ENCODE results near the gene IL23R.
"Not testable (repeated sequence)": the region's sequence is repeated elsewhere in the genome, so short reads cannot be mapped to it uniquely, and the experiment has no call there.

The IL23R gene

DNA sequence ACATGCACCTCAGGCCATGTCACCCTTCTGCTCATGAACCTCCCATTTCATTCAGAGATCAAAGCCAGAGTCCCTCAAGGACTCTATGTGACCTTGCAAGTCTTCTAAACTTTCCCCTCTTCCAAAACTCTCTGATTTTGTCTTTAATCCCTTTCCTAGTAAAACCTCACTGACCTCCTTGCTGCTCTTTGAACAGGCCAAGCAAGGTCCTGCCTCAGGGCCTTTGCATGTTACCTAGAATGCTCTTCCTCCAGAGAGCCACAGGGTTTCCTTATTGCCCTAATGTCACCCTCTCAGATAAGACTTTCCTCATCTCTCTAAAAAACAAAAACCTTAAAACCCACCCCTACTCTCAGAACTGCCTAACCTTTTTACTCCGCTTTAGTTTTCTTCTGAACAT, 26.6 kb downstream of the IL23R start:
- no peak for DNase-seq (ENCODE audit: low spot score)

DNA sequence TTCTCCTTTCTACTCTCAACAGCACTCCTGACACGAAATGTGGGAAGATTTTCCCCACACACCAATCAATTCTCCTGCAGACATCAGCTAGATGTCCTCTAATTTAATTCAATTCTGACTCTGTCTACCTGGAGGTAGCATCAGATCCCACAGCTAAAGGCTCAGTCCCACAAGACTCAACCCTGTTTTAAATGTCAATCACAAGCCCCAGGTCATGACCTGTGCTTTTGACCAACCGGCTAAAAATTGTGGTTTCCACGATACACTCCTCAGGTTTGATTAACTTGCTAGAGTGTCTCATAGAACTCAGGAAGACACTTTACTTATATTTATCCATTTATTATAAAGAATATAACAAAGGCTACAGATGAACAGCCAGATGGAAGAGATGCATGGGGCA, 27.4 kb downstream of the IL23R start:
- DNase-seq (ENCODE audit: low spot score): no peak

DNA sequence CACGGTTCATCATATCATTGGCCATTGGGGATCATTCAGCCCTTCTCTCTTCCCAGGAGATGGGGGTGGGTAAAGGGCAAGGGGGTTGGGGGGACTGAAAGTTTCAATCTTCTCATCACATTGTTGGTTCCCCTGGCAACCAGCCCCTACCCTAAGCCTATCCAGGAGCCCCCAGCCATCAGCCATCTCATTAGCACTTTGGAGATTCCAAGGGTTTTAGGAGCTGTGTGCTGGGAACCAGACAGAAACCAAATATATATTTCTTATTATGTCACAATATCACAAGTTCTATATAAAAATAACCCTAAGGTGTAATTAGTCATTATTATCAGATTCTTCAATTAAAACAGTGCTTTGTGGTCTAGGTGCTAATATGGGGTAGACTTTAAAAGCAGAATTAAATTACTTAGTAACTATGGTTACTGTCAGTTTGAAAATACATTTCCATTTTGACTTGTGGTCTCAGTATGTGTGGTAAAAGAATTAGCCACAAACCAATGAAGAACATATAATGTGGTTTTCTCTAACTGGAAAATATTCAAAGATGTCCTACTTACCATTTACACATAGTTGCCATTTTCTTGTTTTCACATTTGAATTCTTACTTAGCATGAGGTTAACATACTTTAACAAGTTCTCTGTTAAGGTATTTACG, 28.1 kb downstream of the IL23R start:
- peak; percentile 63 for DNase-seq (ENCODE audit: low spot score)

DNA sequence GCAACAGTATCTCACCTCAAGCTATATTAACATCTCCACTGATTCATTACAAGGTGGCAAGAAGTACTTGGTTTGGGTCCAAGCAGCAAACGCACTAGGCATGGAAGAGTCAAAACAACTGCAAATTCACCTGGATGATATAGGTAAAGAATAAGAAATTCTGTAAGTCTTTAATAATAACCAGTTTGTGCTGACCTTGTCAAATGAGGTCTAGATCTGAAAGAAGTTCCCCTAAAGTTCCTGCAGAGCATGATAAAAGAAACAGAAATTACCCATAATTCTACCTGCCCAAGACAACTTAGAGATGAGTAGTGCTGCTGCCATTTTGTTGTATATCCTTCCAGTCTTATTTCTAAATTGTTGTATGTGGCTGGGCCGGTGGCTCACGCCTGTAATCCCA, 34.5 kb downstream of the IL23R start:
- no peak for DNase-seq (ENCODE audit: low spot score)

DNA sequence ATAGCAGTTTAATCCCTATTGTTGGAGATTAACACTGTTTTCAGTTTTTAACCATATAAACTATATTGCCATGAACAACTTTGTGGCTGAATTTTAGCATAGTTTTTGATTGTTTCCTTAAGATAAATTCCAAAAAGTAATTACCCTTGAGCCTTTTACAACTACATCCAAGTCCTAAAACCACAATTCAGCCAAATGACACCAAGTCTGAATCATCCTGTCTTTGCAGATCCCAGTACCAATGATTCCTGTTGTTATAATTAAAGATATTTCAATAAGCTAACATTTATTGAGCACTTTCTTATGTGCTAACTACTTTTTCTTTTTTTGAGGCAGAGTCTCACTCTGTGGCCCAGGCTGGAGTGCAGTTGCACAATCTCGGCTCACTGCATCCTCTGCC, 35.6 kb downstream of the IL23R start:
- no peak for DNase-seq (ENCODE audit: low spot score)

DNA sequence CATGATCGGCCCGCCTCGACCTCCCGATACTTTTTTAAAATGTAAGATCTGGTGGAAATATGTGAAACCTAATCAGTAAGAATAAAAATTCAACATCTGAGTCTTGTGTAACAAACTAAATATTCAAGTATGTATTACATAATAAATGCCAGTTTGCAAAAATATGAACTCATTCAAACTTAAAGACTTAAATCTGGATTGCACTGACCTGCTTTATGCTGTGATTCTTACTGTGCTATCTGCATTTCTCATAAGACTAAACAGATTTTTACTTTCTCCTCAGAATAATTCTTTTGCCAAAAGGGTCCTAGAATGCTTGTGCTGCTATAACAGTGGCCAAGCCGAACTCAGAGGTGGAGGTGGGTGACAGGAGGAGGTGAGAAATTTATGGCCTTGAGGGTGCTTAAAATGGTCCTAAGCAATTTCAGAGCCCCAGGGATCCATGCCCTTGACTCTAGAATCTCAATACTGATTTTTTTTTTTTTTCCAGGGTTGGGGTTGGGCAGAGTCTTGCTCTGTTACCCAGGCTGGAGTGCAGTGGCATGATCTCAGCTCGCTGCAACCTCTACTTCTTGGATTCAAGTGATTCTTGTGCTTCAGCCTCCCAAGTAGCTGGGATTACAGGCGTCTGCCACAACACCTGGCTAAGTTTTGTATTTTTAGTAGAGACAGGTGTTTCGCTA, 38.2 kb downstream of the IL23R start:
- no peak for DNase-seq (ENCODE audit: low spot score)

GRCh38 chr1:67207398-67207797, 41.1 kb downstream of the IL23R start:
- not testable (repeated sequence) for DNase-seq (ENCODE audit: low spot score)

GRCh38 chr1:67208217-67208616, 42.0 kb downstream of the IL23R start:
- DNase-seq (ENCODE audit: low spot score): no peak

GRCh38 chr1:67209521-67209920, 43.3 kb downstream of the IL23R start:
- DNase-seq (ENCODE audit: low spot score): no peak

GRCh38 chr1:67211589-67212563, 45.6 kb downstream of the IL23R start:
- peak; percentile 63 for DNase-seq (ENCODE audit: low spot score)

DNA sequence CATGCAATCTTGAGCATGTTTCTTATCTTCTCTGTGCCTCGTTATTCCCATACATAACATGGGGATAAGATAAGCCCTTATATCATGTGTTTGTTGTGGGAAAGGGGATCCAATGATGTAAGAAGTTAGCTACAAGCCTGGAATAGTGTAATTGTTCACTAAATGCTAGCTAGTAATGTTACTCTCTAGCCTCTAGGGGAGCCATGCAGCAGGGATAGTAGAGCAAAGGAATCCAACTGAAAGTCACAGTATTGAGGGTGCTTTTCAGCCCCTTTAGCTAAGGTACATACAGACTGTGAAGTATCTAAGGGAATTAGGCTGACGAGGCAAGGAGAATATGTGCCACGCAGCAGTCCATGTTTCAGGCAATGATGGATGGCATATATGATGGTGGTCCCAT, 46.9 kb downstream of the IL23R start:
- DNase-seq (ENCODE audit: low spot score): no peak

DNA sequence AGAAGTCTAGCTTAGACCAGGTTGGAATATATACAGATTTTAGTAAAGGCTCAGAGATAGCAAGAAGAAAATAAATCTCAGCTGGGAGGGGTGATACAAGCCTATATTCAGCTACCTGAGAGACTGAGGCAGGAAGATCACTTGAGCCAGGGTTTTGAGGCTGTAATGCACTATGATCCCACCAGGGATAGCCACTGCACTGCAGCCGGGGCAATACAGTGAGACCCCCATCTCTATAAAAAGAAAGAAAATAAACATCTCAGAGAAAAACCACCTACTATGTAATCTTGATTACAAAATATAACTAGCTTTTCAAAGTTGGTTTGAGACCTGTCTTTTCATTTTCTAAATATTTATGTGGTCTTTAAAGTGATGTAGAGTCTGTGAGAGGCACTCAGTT, 47.7 kb downstream of the IL23R start:
- no peak for DNase-seq (ENCODE audit: low spot score)

GRCh38 chr1:67214420-67215174, 48.3 kb downstream of the IL23R start:
- peak; percentile 39 for DNase-seq (ENCODE audit: low spot score)

DNA sequence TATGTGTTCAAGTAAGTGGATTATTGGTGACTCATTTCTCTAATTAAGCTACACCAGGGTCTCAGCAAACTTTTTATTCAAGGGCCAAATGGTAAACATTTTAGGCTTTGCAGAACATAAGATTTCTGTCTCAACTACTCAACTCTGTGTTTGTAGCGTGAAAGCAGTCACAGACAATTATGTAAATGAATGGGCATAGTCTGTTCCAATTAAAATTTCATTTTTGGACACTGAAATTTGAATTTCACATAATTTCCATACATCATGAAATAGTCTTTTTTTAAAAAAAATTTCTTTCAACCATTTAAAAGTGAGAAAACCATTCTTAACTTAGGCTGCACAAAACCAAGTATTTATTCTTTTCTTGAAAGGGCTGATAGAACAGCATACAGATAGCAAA, 50.1 kb downstream of the IL23R start:
- DNase-seq (ENCODE audit: low spot score): no peak

DNA sequence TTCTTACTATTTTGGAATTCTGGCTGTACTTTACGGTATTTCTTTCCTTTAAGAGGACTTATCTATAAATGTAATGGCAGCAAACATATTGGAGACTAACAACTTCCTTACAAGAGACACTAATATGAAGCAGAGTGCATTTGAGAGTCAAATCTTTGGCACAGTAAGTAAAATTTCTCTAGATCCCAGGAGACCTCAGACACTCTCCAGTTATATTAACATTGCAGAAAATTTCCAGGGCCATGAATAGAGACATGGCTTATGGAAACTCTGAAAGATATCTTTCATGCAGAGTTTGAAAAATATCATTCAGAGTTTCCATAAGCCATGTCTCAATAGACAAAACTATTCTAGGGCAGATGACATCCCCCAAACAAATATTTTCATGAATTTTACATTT, 51.2 kb downstream of the IL23R start:
- DNase-seq (ENCODE audit: low spot score): no peak

- no peak for DNase-seq (ENCODE audit: low spot score)
Measured at GRCh38 chr1:67217938-67218337, 51.7 kb downstream of the IL23R start.

GRCh38 chr1:67224856-67225255, 58.6 kb downstream of the IL23R start:
- no peak for DNase-seq (ENCODE audit: low spot score)

DNA sequence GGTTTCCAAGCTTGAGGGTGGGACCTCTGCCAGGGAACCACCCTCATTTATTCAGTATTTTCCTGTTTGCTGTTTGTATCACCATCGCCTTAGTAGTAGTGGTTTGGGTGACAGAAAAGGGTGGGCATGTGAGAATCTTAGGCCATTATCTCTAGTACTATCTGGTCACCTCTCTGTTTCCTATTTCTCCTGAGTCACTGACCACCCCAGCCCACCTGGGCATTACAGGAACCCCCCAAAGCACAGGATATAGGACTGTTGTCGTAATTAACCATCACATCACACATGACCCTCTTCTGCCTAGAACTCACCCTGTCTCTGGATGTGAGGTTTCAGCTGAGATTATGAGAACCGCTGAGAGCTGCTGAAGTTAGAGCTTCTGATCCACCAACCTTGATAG, 60.4 kb downstream of the IL23R start:
- peak; percentile 17 for DNase-seq (ENCODE audit: low spot score)

GRCh38 chr1:67227196-67227595, 60.9 kb downstream of the IL23R start:
- DNase-seq (ENCODE audit: low spot score): no peak

DNA sequence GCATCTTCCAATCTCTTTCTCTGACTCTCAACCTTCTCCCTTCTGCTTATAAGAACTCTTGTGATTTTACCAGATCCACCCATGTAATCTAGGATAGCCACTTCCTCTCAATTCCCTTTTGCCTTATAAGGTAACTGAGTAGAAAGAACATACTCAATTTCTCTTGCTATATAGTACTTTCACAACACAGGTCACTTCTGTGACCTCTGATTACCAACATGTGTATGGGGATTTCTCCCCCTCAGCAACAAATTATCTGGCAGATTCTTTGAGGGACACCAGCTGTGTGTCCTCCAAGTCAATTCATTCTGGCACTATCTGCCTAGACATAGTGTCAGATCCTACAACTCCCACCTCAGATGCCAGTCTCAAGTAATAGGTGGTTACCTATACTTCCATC, 62.5 kb downstream of the IL23R start:
- DNase-seq (ENCODE audit: low spot score): no peak

GRCh38 chr1:67230539-67230938, 64.3 kb downstream of the IL23R start:
- no peak for DNase-seq (ENCODE audit: low spot score)

DNA sequence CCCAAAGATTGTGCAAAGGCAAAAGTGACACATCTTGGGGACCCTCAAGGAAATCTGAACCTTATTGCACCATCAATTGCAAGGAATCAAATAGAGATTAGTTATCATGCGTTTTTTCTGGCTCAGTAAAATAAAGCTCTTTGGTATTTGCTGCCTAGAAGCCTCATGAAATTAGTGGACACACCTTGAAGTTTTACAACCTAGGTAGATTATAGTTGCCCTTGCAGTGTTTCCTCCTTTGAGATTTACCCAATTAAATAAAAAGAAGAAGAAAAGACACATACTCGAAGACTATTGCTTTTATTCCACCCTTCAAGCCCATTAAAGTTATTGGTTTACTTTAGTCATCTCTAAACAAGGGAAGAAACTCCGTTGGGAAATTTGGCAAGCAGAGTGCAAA, 70.0 kb downstream of the IL23R start:
- DNase-seq (ENCODE audit: low spot score): no peak

Data from CD4-positive, alpha-beta T cell treated with Interleukin-15 for 4 hours (primary cell).